Panc1 (cell line): ENCODE measurements around the gene DGKG. TPM values are rescaled to one million over a fixed set of nuclear protein-coding genes. Genes with fewer than 3 reads are reported as not detected.

Source experiments
- ATAC-seq: fragments of 200-7000 bp; cut with Tn5 transposase; 2 replicates; pipeline ENCODE4 v1.9.1; 2020; ENCODE audit warnings: mild to moderate bottlenecking, moderate library complexity
- BruUV-seq: library from RNA; stranded (reverse); fragments of 400-500 nt; replicated peaks from 2 replicates; lab custom pipeline; 2021; lab: Mats Ljungman, UMichigan
- CTCF ChIA-PET: fragments of 300-600 bp; sonication (Branson Sonifier 250); formaldehyde crosslinking; loops from one replicate; lab custom pipeline; 2022; ENCODE audit warnings: antibody characterized with exemption; lab: Charles Lee
- POLR2A ChIA-PET: fragments of 300-600 bp; sonication (Branson Sonifier 250); formaldehyde crosslinking; loops from one replicate; lab custom pipeline; 2022; ENCODE audit warnings: antibody characterized with exemption; lab: Charles Lee
- DNase-seq: peaks from one replicate; pipeline ENCODE4 v3.0.0-alpha.2; 2010; ENCODE audit warnings: low read depth, low spot score
- H3K27ac ChIP-seq: 2 replicates; pipeline ENCODE4 v1.5.1; 2011; ENCODE audit warnings: mild to moderate bottlenecking, low read length, inconsistent platforms
- H3K27me3 ChIP-seq: fragments of 200-500 bp; sonication (Bioruptor generic); 2 replicates; pipeline ENCODE4 v1.6.0; 2014; ENCODE audit warnings: low read length, inconsistent platforms; ENCODE audit not compliant: control insufficient read depth, insufficient read depth
- H3K36me3 ChIP-seq: fragments of 200-500 bp; sonication (Bioruptor generic); 2 replicates; pipeline ENCODE4 v1.5.1; 2014; ENCODE audit warnings: inconsistent platforms, mild to moderate bottlenecking, low read length, moderate library complexity; ENCODE audit not compliant: control insufficient read depth, insufficient read depth
- H3K4me1 ChIP-seq: 2 replicates; pipeline ENCODE4 v1.5.1; 2011; ENCODE audit warnings: inconsistent platforms, mild to moderate bottlenecking, low read length, moderate library complexity; ENCODE audit not compliant: control insufficient read depth, insufficient read depth
- H3K4me3 ChIP-seq, 2 experiments: 2 replicates each; pipeline ENCODE4 v1.5.1; 2011 to 2012; ENCODE audit warnings: low read depth in 2 of 2, low read length in 2 of 2, mild to moderate bottlenecking in 2 of 2, inconsistent platforms in 1 of 2, moderate library complexity in 1 of 2
- H3K9me3 ChIP-seq: fragments of 200-500 bp; sonication (Bioruptor generic); 2 replicates; pipeline ENCODE4 v1.5.1; 2014; ENCODE audit warnings: low read depth, mild to moderate bottlenecking, inconsistent platforms, low read length, moderate library complexity; ENCODE audit not compliant: control insufficient read depth, insufficient read depth
- POLR2AphosphoS5 ChIP-seq: IDR thresholded peaks from 2 replicates; pipeline ENCODE4 v1.6.1; 2012; ENCODE audit warnings: mild to moderate bottlenecking, low read depth, low read length, moderate library complexity
- REST ChIP-seq, 2 experiments: IDR thresholded peaks; 2 replicates each; pipeline ENCODE4 v1.6.1; 2011 to 2012; ENCODE audit warnings: low read depth in 2 of 2, control low read depth in 1 of 2, low read length in 1 of 2, mild to moderate bottlenecking in 1 of 2, moderate library complexity in 1 of 2; ENCODE audit not compliant: insufficient read depth in 1 of 2
- SIN3A ChIP-seq: IDR thresholded peaks from 2 replicates; pipeline ENCODE4 v1.6.1; 2012; ENCODE audit warnings: low read depth, mild to moderate bottlenecking, low read length, moderate library complexity, borderline replicate concordance; ENCODE audit not compliant: insufficient read depth
- TCF7L2 ChIP-seq: IDR thresholded peaks from 2 replicates; pipeline ENCODE4 v1.6.1; 2011; ENCODE audit warnings: mild to moderate bottlenecking, low read depth, low read length, inconsistent platforms
- in situ Hi-C: cut with HindIII; loops from 2 replicates; pipeline ENCODE4 v1.10.0; 2016; ENCODE audit warnings: low sequenced_read_pairs, low pct_unique_long_range_greater_than_20kb
- intact Hi-C: fragments of 100-400 bp; cut with micrococcal nuclease; formaldehyde crosslinking; loops from one replicate; pipeline ENCODE4 v1.10.0; 2022; ENCODE audit not compliant: unreplicated experiment
- total RNA-seq: library from RNA; stranded (reverse); gene quantifications from one replicate; pipeline ENCODE4 v1.2.1, GENCODE V29; 2021; ENCODE audit not compliant: unreplicated experiment
- TF ChIP-seq, protein P1 (sequence below): fragments of 450-650 bp; IDR thresholded peaks from 2 replicates; pipeline ENCODE4 v1.5.1; 2017; ENCODE audit warnings: mild to moderate bottlenecking

Gene DGKG
- total RNA-seq, 1 experiment from 2014 or later, result 0.46 TPM

- H3K27ac ChIP-seq, result no peak overlapping the region
Measured at GRCh38 chr3:186273586-186273985, 88.4 kb downstream of the DGKG start.

DNA sequence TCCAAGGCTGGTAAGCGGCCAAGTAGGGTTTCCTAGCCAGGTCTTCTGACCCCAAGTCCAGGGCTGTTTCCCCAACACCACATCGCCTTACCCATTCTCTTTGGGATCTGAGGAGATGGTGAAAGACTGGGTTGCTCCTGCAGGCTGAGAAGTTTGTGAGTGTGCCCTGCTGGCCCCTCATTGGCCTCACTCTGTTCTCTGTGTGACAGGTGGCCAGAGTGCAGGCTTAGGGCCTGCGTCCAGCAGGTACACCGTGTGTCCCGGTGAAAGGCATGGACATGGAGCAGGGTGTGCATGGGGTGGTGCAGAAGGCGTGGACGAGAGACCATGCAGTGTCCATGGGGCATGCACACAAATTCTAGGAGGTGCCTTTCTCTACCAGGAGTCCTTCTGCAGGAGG lies 91.3 kb downstream of the DGKG start:
- Histone ChIP-seq H3K4me3 (no peak overlapping the region), H3K27me3 (peaks cover 9% of the 10 kb centered on the region; the same call in 1 of the 2 replicates), H3K36me3 (no peaks in the 10 kb centered on the region), H3K27ac (no peak overlapping the region), H3K4me1 (no peaks in the 10 kb centered on the region), H3K9me3 (no peaks in the 10 kb centered on the region)
- ATAC-seq (no peak), DNase-seq (no peak)
- CTCF ChIA-PET, result no interaction called here
- TF ChIP-seq SIN3A, result no peak
- TF ChIP-seq, protein P1, sequence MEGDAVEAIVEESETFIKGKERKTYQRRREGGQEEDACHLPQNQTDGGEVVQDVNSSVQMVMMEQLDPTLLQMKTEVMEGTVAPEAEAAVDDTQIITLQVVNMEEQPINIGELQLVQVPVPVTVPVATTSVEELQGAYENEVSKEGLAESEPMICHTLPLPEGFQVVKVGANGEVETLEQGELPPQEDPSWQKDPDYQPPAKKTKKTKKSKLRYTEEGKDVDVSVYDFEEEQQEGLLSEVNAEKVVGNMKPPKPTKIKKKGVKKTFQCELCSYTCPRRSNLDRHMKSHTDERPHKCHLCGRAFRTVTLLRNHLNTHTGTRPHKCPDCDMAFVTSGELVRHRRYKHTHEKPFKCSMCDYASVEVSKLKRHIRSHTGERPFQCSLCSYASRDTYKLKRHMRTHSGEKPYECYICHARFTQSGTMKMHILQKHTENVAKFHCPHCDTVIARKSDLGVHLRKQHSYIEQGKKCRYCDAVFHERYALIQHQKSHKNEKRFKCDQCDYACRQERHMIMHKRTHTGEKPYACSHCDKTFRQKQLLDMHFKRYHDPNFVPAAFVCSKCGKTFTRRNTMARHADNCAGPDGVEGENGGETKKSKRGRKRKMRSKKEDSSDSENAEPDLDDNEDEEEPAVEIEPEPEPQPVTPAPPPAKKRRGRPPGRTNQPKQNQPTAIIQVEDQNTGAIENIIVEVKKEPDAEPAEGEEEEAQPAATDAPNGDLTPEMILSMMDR, result no peak
- no peak for TF ChIP-seq TCF7L2
- no peak for TF ChIP-seq POLR2AphosphoS5
- no peak for TF ChIP-seq REST (IDR thresholded peaks at IDR 0.05; ENCODE audit: insufficient read depth in 1 of 2, low read depth in 2 of 2, low read length in 1 of 2)
- in situ Hi-C loops (no loop called here), intact Hi-C loops (no loop called here)
- BruUV-seq, result no TSS peak
- POLR2A ChIA-PET, result interaction anchor here (0.6 kb wide), 1 partner anchor 134 kb away, joined by 3 read pairs; no protein-coding TSS in a partner anchor

More at GRCh38 chr3:186273586-186273985, 88.4 kb downstream of the DGKG start:
- no peak for ATAC-seq
- POLR2A ChIA-PET, result interaction anchor here (0.6 kb wide), 1 partner anchor 299 kb away, joined by 4 read pairs; no protein-coding TSS in a partner anchor
- no TSS peak for BruUV-seq
- intact Hi-C loops (no loop called here), in situ Hi-C loops (no loop called here)
- no peak overlapping the region for H3K4me3 ChIP-seq
- no peaks in the 10 kb centered on the region for H3K9me3 ChIP-seq
- DNase-seq, result no peak
- no peaks in the 10 kb centered on the region for H3K36me3 ChIP-seq
- H3K27me3 ChIP-seq, result peaks cover 13% of the 10 kb centered on the region; the same call in 1 of the 2 replicates
- no peaks in the 10 kb centered on the region for H3K4me1 ChIP-seq
- CTCF ChIA-PET, result interaction anchor here (0.7 kb wide), 1 partner anchor 18 kb away, joined by 3 read pairs; no protein-coding TSS in a partner anchor
- TF ChIP-seq REST (IDR thresholded peaks at IDR 0.05; ENCODE audit: insufficient read depth in 1 of 2, low read depth in 2 of 2, low read length in 1 of 2), result no peak
- TF ChIP-seq, protein P1, result no peak
- TF ChIP-seq TCF7L2, result no peak
- TF ChIP-seq POLR2AphosphoS5, result no peak
- no peak for TF ChIP-seq SIN3A
